Fibroblast of villous mesenchyme (primary cell): ENCODE results near the gene RNASE13. TPM values are rescaled to one million over a fixed set of nuclear protein-coding genes. Genes with fewer than 3 reads are reported as not detected.

ENCODE experiments used
- DNase-seq: peaks from one replicate; pipeline ENCODE4 v3.0.0-alpha.2; 2010; ENCODE audit warnings: low read depth
- H3K4me3 ChIP-seq: 2 replicates; pipeline ENCODE4 v1.5.1; 2011; ENCODE audit warnings: low read depth, mild to moderate bottlenecking, low read length
- total RNA-seq: library from RNA; depleted of rRNA; stranded (reverse); fragments of >200 nt; gene quantifications from 2 replicates; pipeline ENCODE4 v1.2.3, GENCODE V29; 2012
- TF ChIP-seq, protein P1 (sequence below): IDR thresholded peaks from 2 replicates; pipeline ENCODE4 v1.5.1; 2012; ENCODE audit warnings: low read depth, mild to moderate bottlenecking, low read length; ENCODE audit not compliant: insufficient read depth

The RNASE13 gene
- total RNA-seq, 1 donor = not detected

DNA sequence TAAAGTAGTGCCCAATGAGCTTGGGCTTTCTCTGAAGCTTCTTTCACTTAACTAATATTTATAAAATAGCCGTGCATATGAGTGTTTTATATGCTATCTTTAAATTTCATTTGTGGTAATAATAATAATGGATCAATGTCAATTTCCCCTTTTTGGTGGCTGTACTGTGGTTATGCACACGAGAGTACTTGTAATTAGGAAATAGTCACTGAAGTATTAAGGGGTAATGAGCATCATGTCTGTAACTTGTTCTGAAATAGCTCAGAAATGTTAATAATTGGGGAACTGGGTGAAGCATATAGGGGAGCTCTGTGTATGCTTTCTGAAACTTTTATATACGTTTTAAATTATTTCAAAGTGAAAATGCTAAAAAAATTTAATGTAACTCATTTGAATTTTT, 16.0 kb upstream of the RNASE13 start:
- no peak overlapping the region for H3K4me3 ChIP-seq
- DNase-seq = no peak
- TF ChIP-seq, protein P1, sequence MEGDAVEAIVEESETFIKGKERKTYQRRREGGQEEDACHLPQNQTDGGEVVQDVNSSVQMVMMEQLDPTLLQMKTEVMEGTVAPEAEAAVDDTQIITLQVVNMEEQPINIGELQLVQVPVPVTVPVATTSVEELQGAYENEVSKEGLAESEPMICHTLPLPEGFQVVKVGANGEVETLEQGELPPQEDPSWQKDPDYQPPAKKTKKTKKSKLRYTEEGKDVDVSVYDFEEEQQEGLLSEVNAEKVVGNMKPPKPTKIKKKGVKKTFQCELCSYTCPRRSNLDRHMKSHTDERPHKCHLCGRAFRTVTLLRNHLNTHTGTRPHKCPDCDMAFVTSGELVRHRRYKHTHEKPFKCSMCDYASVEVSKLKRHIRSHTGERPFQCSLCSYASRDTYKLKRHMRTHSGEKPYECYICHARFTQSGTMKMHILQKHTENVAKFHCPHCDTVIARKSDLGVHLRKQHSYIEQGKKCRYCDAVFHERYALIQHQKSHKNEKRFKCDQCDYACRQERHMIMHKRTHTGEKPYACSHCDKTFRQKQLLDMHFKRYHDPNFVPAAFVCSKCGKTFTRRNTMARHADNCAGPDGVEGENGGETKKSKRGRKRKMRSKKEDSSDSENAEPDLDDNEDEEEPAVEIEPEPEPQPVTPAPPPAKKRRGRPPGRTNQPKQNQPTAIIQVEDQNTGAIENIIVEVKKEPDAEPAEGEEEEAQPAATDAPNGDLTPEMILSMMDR = no peak

DNA sequence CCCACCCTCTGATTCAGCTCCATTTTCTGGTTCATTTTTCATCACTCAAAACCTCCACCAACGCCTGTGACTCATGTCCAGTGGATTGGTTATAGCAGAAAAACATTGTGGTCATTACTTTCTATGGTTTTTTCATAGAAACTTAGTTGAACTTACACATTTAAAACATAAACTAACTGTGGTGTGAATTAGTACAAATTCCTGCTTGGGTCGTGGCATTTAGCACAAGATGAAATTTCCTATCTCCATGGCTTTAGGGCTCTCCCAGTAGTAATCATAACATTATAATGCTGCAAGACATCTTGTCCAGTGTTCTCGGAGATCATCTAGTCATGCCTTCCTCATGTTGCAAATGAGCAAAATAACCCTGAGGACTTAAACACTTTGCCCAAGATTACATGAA, 14.7 kb upstream of the RNASE13 start:
- no peak overlapping the region for H3K4me3 ChIP-seq
- no peak for DNase-seq
- TF ChIP-seq, protein P1 = no peak

DNA sequence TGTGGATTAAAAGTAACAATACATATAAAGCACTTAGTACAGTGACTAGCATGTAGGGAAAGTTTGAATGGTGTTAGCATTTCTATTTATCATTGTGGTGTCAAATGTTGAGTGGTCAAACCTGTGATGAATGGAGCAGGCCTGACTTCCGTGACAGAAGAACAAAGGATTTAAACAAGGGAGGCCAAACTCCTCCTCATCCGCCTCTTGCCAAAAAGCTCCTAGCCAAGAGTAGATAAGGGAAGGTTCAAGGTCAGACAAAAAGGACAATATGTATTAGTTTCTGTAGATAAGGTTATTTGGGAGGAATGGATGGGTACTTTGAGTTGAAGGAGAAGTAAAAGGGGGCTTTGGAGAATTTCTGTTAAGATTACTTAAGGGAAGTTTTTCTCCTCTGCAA, 14.0 kb upstream of the RNASE13 start:
- TF ChIP-seq, protein P1 = no peak
- no peak overlapping the region for H3K4me3 ChIP-seq
- no peak for DNase-seq

DNA sequence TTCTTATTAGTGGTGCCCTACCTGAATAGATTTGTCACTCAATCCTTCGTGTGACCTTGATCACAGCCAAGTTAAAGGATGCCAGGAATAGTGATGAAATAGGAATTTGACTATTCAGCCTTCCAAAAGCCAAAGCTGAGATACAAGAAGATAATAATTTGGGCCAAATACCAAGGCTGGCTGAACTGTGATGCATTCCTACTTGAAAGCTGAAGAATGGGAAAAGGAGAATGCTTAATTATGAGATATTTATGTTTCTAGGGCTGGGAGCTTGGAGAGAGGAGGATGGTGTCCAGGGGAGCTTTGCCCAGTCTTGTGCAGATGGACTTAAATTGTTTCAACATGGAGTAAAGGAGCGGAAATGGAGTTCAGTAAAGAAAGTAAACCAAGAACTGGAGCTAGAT, 12.8 kb upstream of the RNASE13 start:
- H3K4me3 ChIP-seq = no peak overlapping the region
- no peak for DNase-seq
- TF ChIP-seq, protein P1 = no peak

DNA sequence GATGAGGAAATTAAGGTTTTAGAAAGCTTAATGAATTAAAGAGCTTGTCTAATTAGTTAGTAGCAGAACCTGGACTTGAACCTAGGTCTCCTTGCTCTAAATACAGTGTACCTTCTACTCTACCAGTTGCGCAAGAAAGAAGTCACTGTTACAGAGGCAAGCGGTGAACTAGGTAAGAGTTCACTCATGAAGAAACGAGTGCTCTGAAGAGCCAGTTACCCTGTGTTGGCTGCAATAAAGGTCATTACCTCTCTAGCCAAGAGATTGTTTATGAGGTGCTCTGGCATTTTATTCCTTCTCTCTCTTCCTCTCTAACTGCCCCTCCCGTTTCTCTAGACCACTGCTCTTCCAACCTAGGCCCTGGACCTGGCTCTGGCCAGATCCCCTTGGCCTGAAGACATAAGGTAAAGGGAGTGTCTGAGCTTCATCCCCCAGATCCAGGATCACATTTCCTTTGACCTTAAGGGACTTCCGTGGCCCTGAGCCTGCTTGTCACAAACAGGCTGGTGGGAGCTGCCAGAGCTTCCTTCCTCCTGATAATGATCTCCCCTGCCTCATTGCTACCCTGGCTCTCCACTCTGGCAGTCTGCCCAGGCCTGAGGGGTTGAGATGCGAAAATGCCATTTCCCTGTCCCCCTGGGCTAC, 9.5 kb upstream of the RNASE13 start:
- H3K4me3 ChIP-seq = no peak overlapping the region
- TF ChIP-seq, protein P1 = no peak
- no peak for DNase-seq

DNA sequence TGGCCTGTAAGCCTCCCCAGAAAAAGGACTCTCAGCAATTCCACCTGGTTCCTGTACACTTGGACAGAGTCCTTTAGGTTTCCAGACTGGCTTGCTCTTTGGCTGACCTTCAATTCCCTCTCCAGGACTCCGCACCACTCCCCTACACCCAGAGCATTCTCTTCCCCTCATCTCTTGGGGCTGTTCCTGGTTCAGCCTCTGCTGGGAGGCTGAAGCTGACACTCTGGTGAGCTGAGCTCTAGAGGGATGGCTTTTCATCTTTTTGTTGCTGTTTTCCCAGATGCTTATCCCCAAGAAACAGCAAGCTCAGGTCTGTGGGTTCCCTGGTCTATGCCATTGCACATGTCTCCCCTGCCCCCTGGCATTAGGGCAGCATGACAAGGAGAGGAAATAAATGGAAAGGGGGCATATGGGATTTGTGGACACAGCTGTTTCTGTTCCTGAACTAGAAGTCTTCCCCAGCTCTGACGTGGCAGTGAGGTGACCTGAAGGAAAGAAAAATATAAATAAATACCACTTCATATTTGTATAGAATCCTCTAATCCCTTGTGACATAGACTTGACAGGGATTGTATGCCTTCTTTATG, 8.9 kb upstream of the RNASE13 start:
- TF ChIP-seq, protein P1 = no peak

DNA sequence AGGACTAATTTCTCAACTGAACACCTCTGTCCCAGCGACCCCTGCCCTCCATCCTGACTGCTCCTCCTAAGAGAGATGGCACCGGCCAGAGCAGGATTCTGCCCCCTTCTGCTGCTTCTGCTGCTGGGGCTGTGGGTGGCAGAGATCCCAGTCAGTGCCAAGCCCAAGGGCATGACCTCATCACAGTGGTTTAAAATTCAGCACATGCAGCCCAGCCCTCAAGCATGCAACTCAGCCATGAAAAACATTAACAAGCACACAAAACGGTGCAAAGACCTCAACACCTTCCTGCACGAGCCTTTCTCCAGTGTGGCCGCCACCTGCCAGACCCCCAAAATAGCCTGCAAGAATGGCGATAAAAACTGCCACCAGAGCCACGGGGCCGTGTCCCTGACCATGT, 8.3 kb upstream of the RNASE13 start:
- TF ChIP-seq, protein P1 = no peak

More for the DNA sequence above, 8.9 kb upstream of the RNASE13 start:
- no peak overlapping the region for H3K4me3 ChIP-seq
- DNase-seq = no peak

More for the DNA sequence above, 8.3 kb upstream of the RNASE13 start:
- H3K4me3 ChIP-seq = no peak overlapping the region
- no peak for DNase-seq
